K562 (cell line): ENCODE results near the gene TMEM170A. TPM values are rescaled to one million over a fixed set of nuclear protein-coding genes. Genes with fewer than 3 reads are reported as not detected.
A peak's percentile ranks its signal among the peaks of the same experiment; 100 is the strongest.

Experiments used
- ATAC-seq: fragments of 200-7000 bp; cut with Tn5 transposase; 3 replicates; pipeline ENCODE4 v1.9.1; 2020; ENCODE audit warnings: moderate library complexity
- BruUV-seq: library from RNA; stranded (reverse); fragments of 400-500 nt; replicated peaks from 2 replicates; lab custom pipeline; 2021; lab: Mats Ljungman, UMichigan
- CTCF ChIA-PET: fragments of 300-600 bp; formaldehyde crosslinking; extraction: SDS; loops from one replicate; lab custom pipeline; 2021; ENCODE audit warnings: low intra/inter-chr PET ratio; lab: Yijun Ruan, JAX
- POLR2A ChIA-PET: fragments of 300-600, 350-650 bp; sonication (Branson Sonifier 250); formaldehyde crosslinking; extraction: SDS; loops from one replicate; lab custom pipeline; 2021; ENCODE audit warnings: antibody characterized with exemption, inconsistent platforms; lab: Yijun Ruan, JAX
- DNase-seq, 4 experiments: peaks; one replicate each; pipeline versions ENCODE4 v3.0.0 to v3.0.0-alpha.2; 2011 to 2018; ENCODE audit warnings: low spot score in 3 of 4, mixed read lengths in 3 of 4; ENCODE audit errors: extremely low read depth in 1 of 4
- FAIRE-seq: peaks from 2 replicates; lab custom pipeline; 2011; peaks lifted over from hg19 to GRCh38; lab: Jason Lieb, UNC
- H2AFZ ChIP-seq: 2 replicates; pipeline ENCODE4 v1.6.0; 2011; ENCODE audit warnings: low read depth, low read length, control low read depth, inconsistent platforms
- H3K27ac ChIP-seq: fragments of 200-600 bp; 3 replicates; pipeline ENCODE4 v1.8.0; 2011; ENCODE audit warnings: low read depth, mild to moderate bottlenecking, control low read depth, inconsistent platforms, low read length, moderate library complexity, mixed read lengths; ENCODE audit errors: extremely low read depth
- H3K27me3 ChIP-seq, 2 experiments: fragments of 300-600 bp in 1 of 2; 2 replicates in 1 of 2; 3 replicates in 1 of 2; pipeline versions ENCODE4 v1.6.0 to v1.8.0; 2011; ENCODE audit warnings: inconsistent platforms in 2 of 2, low read length in 2 of 2, mild to moderate bottlenecking in 1 of 2, mixed read lengths in 1 of 2, moderate library complexity in 1 of 2; ENCODE audit not compliant: control insufficient read depth in 2 of 2, insufficient read depth in 2 of 2
- H3K36me3 ChIP-seq: fragments of 300-600 bp; 3 replicates; pipeline ENCODE4 v1.8.0; 2011; ENCODE audit warnings: mild to moderate bottlenecking, low read length, inconsistent platforms; ENCODE audit not compliant: control insufficient read depth, insufficient read depth
- H3K4me1 ChIP-seq, 2 experiments: fragments of 200-600 bp in 1 of 2; replicated peaks in 1 of 2; 2 replicates in 1 of 2; 3 replicates in 1 of 2; pipeline versions ENCODE4 v1.5.1 to v1.8.0; 2011; ENCODE audit warnings: inconsistent platforms in 2 of 2, low read length in 2 of 2, mild to moderate bottlenecking in 1 of 2, mixed read lengths in 1 of 2, moderate library complexity in 1 of 2; ENCODE audit not compliant: control insufficient read depth in 2 of 2, insufficient read depth in 2 of 2
- H3K4me2 ChIP-seq: 2 replicates; pipeline ENCODE4 v1.6.1; 2011; ENCODE audit warnings: low read length, control low read depth, inconsistent platforms, mixed read lengths; ENCODE audit not compliant: insufficient read depth
- H3K4me3 ChIP-seq: fragments of 200-600 bp; sonication (generic), shearing (Covaris generic); 2 replicates; pipeline ENCODE4 v1.5.1; 2016; ENCODE audit warnings: control low read depth, inconsistent platforms
- H3K79me2 ChIP-seq: fragments of 200-600 bp; 3 replicates; pipeline ENCODE4 v1.8.0; 2011; ENCODE audit warnings: low read length, inconsistent platforms; ENCODE audit not compliant: control insufficient read depth, insufficient read depth
- H3K9ac ChIP-seq, 2 experiments: 2 replicates each; pipeline versions ENCODE4 v1.6.0 to v1.6.1; 2011; ENCODE audit warnings: low read depth in 2 of 2, low read length in 2 of 2, control low read depth in 1 of 2, inconsistent platforms in 1 of 2, mild to moderate bottlenecking in 1 of 2, mixed read lengths in 1 of 2; ENCODE audit not compliant: insufficient read depth in 1 of 2
- H3K9me1 ChIP-seq: one replicate; pipeline ENCODE4 v1.6.0; 2011; ENCODE audit warnings: inconsistent platforms, mild to moderate bottlenecking, low read length, moderate library complexity; ENCODE audit not compliant: control insufficient read depth, insufficient read depth
- H3K9me3 ChIP-seq: replicated peaks from 2 replicates; pipeline ENCODE4 v1.5.1; 2011; ENCODE audit warnings: low read depth, low read length, inconsistent platforms; ENCODE audit not compliant: control insufficient read depth, insufficient read depth
- H4K20me1 ChIP-seq: replicated peaks from 2 replicates; pipeline ENCODE4 v1.6.1; 2011; ENCODE audit warnings: low read length, inconsistent platforms, mixed read lengths; ENCODE audit not compliant: control insufficient read depth, insufficient read depth
- BMI1 ChIP-seq: fragments of 150-350 bp; IDR thresholded peaks from 2 replicates; pipeline ENCODE4 v1.6.1; 2014; ENCODE audit warnings: low read length
- EWSR1 ChIP-seq: fragments of 450-650 bp; IDR thresholded peaks from 2 replicates; pipeline ENCODE4 v1.6.1; 2018; ENCODE audit warnings: borderline replicate concordance, mild to moderate bottlenecking, low read depth, moderate library complexity; ENCODE audit not compliant: partially characterized antibody
- FOXA1 ChIP-seq: fragments of 450-650 bp; IDR thresholded peaks from 2 replicates; pipeline ENCODE4 v1.6.1; 2016; ENCODE audit warnings: mild to moderate bottlenecking, borderline replicate concordance
- GTF2B ChIP-seq: IDR thresholded peaks from 2 replicates; pipeline ENCODE4 v1.6.1; 2011; ENCODE audit not compliant: insufficient read length; ENCODE audit errors: extremely low read depth
- HINFP ChIP-seq: fragments of 450-650 bp; conservative IDR thresholded peaks from 2 replicates; pipeline ENCODE4 v1.6.1; 2016; ENCODE audit warnings: missing genetic modification characterization, low read depth, mild to moderate bottlenecking, control low read depth, missing compliant biosample characterization
- HNRNPLL ChIP-seq: fragments of 200-400 bp; formaldehyde crosslinking; IDR thresholded peaks from 2 replicates; pipeline ENCODE4 v1.6.1; 2017; ENCODE audit warnings: low read length, low read depth, mild to moderate bottlenecking; ENCODE audit not compliant: poor library complexity, severe bottlenecking
- MTA2 ChIP-seq: fragments of 450-650 bp; IDR thresholded peaks from 2 replicates; pipeline ENCODE4 v1.6.1; 2016; ENCODE audit warnings: low read depth
- RBM17 ChIP-seq: fragments of 200-400 bp; formaldehyde crosslinking; IDR thresholded peaks from 2 replicates; pipeline ENCODE4 v1.6.1; 2017; ENCODE audit warnings: low read depth, mild to moderate bottlenecking, low read length, borderline replicate concordance
- SETDB1 ChIP-seq: IDR thresholded peaks from one replicate; pipeline ENCODE4 v1.6.1; 2012; ENCODE audit warnings: low read length, control low read depth, inconsistent platforms
- SP2 ChIP-seq: IDR thresholded peaks from 2 replicates; pipeline ENCODE4 v1.6.1; 2011; ENCODE audit warnings: mild to moderate bottlenecking, low read depth, low read length, moderate library complexity; ENCODE audit not compliant: poor library complexity, severe bottlenecking; ENCODE audit errors: extremely low read depth
- ZNF12 ChIP-seq: sonication (generic); formaldehyde crosslinking; IDR thresholded peaks from 2 replicates; pipeline ENCODE4 v1.4.0; 2020; ENCODE audit warnings: mild to moderate bottlenecking, missing genetic modification reagents
- WGBS: fragments of 100-300 bp; shearing (Covaris generic); methylation state at CpG from one replicate; pipeline ENCODE4 v1.1.6; 2016; ENCODE audit warnings: low coverage, mixed read lengths; ENCODE audit not compliant: insufficient coverage; ENCODE audit errors: missing lambda C conversion rate; 5-methylcytosine and 5-hydroxymethylcytosine counted together
- in situ Hi-C: fragments of 300-500 bp; cut with MboI; formaldehyde crosslinking; loops from 4 replicates; pipeline ENCODE4 v1.15.0; 2018; ENCODE audit warnings: inconsistent platforms, mixed read lengths
- intact Hi-C: fragments of 100-400 bp; cut with micrococcal nuclease; formaldehyde crosslinking; loops from 2 replicates; pipeline ENCODE4 v1.14.2; 2022
- polyA plus RNA-seq, 8 experiments: library from polyadenylated mRNA; depleted of rRNA in 4 of 8; stranded (reverse) in 5 of 8; unstranded in 3 of 8; fragments of >200 nt; fragmentation: Nextera tagmentation in 2 of 8; fragmentation: Illumina TruSeq in 1 of 8; extraction: Ambion mirVana in 2 of 8; extraction: Trizol in 1 of 8; gene quantifications; 2 replicates each; pipeline versions ENCODE4 v1.2.1 to v1.2.3, GENCODE V29; 2011 to 2014; ENCODE audit warnings: inconsistent platforms in 1 of 8, missing spikeins in 1 of 8
- total RNA-seq, 7 experiments: library from RNA; depleted of rRNA in 6 of 7; stranded (reverse); fragments of >200 nt in 6 of 7; fragmentation: Illumina TruSeq in 2 of 7; extraction: Trizol in 2 of 7; gene quantifications; 2 replicates each; pipeline versions ENCODE4 v1.2.1 to v1.2.3, GENCODE V29; 2011 to 2021; ENCODE audit warnings: low replicate concordance in 1 of 7
- TF ChIP-seq, protein P1 (sequence below): sonication (generic); formaldehyde crosslinking; IDR thresholded peaks from 2 replicates; pipeline ENCODE4 v1.8.0; 2022; ENCODE audit warnings: mild to moderate bottlenecking, missing genetic modification reagents
- TF ChIP-seq, protein P2 (sequence below): fragments of 250-450 bp; sonication (Bioruptor Pico); IDR thresholded peaks from 2 replicates; pipeline ENCODE4 v1.5.0; 2020; ENCODE audit warnings: mild to moderate bottlenecking, borderline replicate concordance
- TF ChIP-seq, protein P3 (sequence below): IDR thresholded peaks from 3 replicates; pipeline ENCODE4 v1.6.1; 2011; ENCODE audit warnings: borderline replicate concordance, mild to moderate bottlenecking; ENCODE audit not compliant: insufficient read length, insufficient read depth

TMEM170A gene
- total and polyA plus RNA-seq, 9 of the 15 experiments (the other 6 are each of a cell fraction or from before 2014, with no cell fraction given): 6.1 to 30.2 (median 15.0) TPM

DNA sequence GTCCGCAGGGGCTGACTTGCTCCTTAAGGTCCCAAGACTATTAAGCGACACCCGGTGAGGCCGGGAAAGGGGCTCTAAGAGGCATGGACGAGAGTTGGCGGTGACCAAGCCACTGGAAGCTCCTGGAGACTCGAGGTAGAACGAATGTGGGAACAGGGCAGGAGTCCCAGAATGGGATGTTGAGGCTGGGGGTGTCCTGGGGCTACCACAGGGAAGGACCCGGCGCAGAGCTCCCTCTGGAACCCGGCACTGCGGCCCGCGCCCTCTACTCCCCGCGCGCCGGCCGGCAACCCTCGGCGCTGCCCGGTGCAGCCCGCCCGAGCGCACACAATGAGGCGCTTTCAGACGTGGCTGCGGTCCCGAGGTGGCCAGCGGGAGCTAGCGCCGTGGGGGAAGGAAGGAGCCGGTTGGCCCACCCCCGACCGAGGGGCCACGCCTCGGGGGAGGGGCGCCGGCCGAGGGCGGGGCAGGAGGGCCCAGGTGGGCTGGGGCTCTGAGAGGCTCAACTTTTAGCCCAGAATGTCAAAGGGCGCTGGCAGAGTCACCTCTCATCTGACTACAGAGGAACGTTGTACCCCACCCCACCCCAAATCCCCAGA lies 30.7 kb upstream of the TMEM170A start, which contains the start of gene CHST6 (continued):
- TF ChIP-seq HINFP (tag) (no peak), RBM17 (no peak), HNRNPLL (no peak), GTF2B (no peak), MTA2 (no peak)
- TF ChIP-seq, protein P1, sequence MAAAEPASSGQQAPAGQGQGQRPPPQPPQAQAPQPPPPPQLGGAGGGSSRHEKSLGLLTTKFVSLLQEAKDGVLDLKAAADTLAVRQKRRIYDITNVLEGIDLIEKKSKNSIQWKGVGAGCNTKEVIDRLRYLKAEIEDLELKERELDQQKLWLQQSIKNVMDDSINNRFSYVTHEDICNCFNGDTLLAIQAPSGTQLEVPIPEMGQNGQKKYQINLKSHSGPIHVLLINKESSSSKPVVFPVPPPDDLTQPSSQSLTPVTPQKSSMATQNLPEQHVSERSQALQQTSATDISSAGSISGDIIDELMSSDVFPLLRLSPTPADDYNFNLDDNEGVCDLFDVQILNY (CRISPR knock-in tag): no peak

DNA sequence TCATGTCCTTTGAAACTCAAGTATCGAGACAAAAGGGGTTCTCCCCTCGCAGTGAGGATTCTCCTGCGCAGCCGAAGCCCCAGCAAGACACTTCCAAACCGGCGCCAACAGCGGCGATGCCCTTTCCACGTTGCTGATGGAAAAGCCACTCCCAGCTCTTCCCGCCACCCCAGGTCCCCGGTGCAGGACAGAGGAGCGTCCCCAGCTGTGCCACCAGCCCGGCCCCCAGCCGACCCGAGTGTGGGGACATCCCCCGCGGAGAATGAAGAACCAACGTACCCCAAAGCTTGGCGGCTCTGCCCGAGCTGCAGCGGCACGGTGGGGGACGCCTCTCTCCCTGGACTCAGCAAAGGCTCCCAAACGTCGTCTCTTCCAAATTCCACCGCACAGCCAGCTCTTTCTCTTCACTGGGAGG lies 30.2 kb upstream of the TMEM170A start:
- no peak overlapping the region for H3K27ac ChIP-seq
- H3K9ac ChIP-seq: peak overlapping the region in 1 of 2 experiments; percentile 45; a peak in 2 of 4 replicates
- peaks cover 19 to 43% of the 10 kb centered on the region in 2 experiments for H3K27me3 ChIP-seq
- H3K4me2 ChIP-seq: no peak overlapping the region
- intact Hi-C loops: no loop called here
- POLR2A ChIA-PET: no interaction called here
- no peaks in the 10 kb centered on the region for H4K20me1 ChIP-seq
- no peak overlapping the region for H2AFZ ChIP-seq
- H3K4me1 ChIP-seq: peaks cover 0 to 16% of the 10 kb centered on the region in 2 experiments; a peak in 2 of 5 replicates
- BruUV-seq: no TSS peak
- H3K36me3 ChIP-seq: no peaks in the 10 kb centered on the region
- H3K9me1 ChIP-seq: no peaks in the 10 kb centered on the region
- FAIRE-seq (no peak), ATAC-seq (no peak), DNase-seq (no peak)
- H3K4me3 ChIP-seq: no peak overlapping the region
- H3K9me3 ChIP-seq: no peaks in the 10 kb centered on the region
- CTCF ChIA-PET: no interaction called here
- no peaks in the 10 kb centered on the region for H3K79me2 ChIP-seq
- 32% methylated on average over 22 of the region's 26 CpGs for WGBS
- in situ Hi-C loops: no loop called here
- TF ChIP-seq FOXA1: no peak
- TF ChIP-seq EWSR1: no peak
- TF ChIP-seq BMI1: no peak
- TF ChIP-seq, protein P2, sequence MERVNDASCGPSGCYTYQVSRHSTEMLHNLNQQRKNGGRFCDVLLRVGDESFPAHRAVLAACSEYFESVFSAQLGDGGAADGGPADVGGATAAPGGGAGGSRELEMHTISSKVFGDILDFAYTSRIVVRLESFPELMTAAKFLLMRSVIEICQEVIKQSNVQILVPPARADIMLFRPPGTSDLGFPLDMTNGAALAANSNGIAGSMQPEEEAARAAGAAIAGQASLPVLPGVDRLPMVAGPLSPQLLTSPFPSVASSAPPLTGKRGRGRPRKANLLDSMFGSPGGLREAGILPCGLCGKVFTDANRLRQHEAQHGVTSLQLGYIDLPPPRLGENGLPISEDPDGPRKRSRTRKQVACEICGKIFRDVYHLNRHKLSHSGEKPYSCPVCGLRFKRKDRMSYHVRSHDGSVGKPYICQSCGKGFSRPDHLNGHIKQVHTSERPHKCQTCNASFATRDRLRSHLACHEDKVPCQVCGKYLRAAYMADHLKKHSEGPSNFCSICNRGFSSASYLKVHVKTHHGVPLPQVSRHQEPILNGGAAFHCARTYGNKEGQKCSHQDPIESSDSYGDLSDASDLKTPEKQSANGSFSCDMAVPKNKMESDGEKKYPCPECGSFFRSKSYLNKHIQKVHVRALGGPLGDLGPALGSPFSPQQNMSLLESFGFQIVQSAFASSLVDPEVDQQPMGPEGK: no peak
- TF ChIP-seq SETDB1: no peak
- TF ChIP-seq, protein P3, sequence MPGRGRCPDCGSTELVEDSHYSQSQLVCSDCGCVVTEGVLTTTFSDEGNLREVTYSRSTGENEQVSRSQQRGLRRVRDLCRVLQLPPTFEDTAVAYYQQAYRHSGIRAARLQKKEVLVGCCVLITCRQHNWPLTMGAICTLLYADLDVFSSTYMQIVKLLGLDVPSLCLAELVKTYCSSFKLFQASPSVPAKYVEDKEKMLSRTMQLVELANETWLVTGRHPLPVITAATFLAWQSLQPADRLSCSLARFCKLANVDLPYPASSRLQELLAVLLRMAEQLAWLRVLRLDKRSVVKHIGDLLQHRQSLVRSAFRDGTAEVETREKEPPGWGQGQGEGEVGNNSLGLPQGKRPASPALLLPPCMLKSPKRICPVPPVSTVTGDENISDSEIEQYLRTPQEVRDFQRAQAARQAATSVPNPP: no peak
- no peak for TF ChIP-seq SP2
- no peak for TF ChIP-seq ZNF12
